ENCODE measurements around the gene CDKN1A. TPM values are rescaled to one million over a fixed set of nuclear protein-coding genes. Genes with fewer than 3 reads are reported as not detected.

The CDKN1A gene
- total RNA-seq, 1 donor from 2014 or later, result 201 TPM

GRCh38 chr6:36679043-36679833 lies 724 bp downstream of the CDKN1A start:
- H3K4me1 Mint-ChIP-seq (ENCODE audit: unreplicated experiment), result peaks cover 57% of the 10 kb centered on the region
- peak overlapping the region; percentile 99 for H3K27ac Mint-ChIP-seq (ENCODE audit: unreplicated experiment)
- peaks cover 16% of the 10 kb centered on the region for H3K36me3 Mint-ChIP-seq (ENCODE audit: unreplicated experiment)
- H3K9me3 Mint-ChIP-seq (ENCODE audit: unreplicated experiment), result no peaks in the 10 kb centered on the region
- H3K4me3 Mint-ChIP-seq (ENCODE audit: unreplicated experiment), result peak overlapping the region; percentile 96
- no peak for DNase-seq (ENCODE audit: extremely low spot score, unreplicated experiment)
- H3K27me3 Mint-ChIP-seq (ENCODE audit: unreplicated experiment), result no peaks in the 10 kb centered on the region
- TF ChIP-seq CTCF (IDR thresholded peaks at IDR 0.05), result no peak

- TF ChIP-seq CTCF (IDR thresholded peaks at IDR 0.05), result no peak
- Mint-ChIP-seq H3K27me3 (ENCODE audit: unreplicated experiment) (no peaks in the 10 kb centered on the region), H3K4me1 (ENCODE audit: unreplicated experiment) (peaks cover 41% of the 10 kb centered on the region), H3K27ac (ENCODE audit: unreplicated experiment) (peak overlapping the region; percentile 64), H3K9me3 (ENCODE audit: unreplicated experiment) (no peaks in the 10 kb centered on the region), H3K4me3 (ENCODE audit: unreplicated experiment) (peak overlapping the region; percentile 62), H3K36me3 (ENCODE audit: unreplicated experiment) (peaks cover 39% of the 10 kb centered on the region)
- DNase-seq (ENCODE audit: extremely low spot score, unreplicated experiment), result no peak
Observed at GRCh38 chr6:36682328-36683144, 4.0 kb downstream of the CDKN1A start.

- H3K9me3 Mint-ChIP-seq (ENCODE audit: unreplicated experiment), result no peaks in the 10 kb centered on the region
- no peak for DNase-seq (ENCODE audit: extremely low spot score, unreplicated experiment)
- peak overlapping the region; percentile 26 for H3K4me3 Mint-ChIP-seq (ENCODE audit: unreplicated experiment)
- TF ChIP-seq CTCF (IDR thresholded peaks at IDR 0.05), result no peak
- peaks cover 35% of the 10 kb centered on the region for H3K4me1 Mint-ChIP-seq (ENCODE audit: unreplicated experiment)
- no peak overlapping the region for H3K27ac Mint-ChIP-seq (ENCODE audit: unreplicated experiment)
- no peaks in the 10 kb centered on the region for H3K27me3 Mint-ChIP-seq (ENCODE audit: unreplicated experiment)
- peaks cover 39% of the 10 kb centered on the region for H3K36me3 Mint-ChIP-seq (ENCODE audit: unreplicated experiment)
Observed at GRCh38 chr6:36683145-36683655, 4.7 kb downstream of the CDKN1A start.

- TF ChIP-seq CTCF (IDR thresholded peaks at IDR 0.05), result no peak
- no peak overlapping the region for H3K4me3 Mint-ChIP-seq (ENCODE audit: unreplicated experiment)
- no peaks in the 10 kb centered on the region for H3K9me3 Mint-ChIP-seq (ENCODE audit: unreplicated experiment)
- DNase-seq (ENCODE audit: extremely low spot score, unreplicated experiment), result no peak
- H3K27me3 Mint-ChIP-seq (ENCODE audit: unreplicated experiment), result no peaks in the 10 kb centered on the region
- H3K27ac Mint-ChIP-seq (ENCODE audit: unreplicated experiment), result no peak overlapping the region
- peaks cover 30% of the 10 kb centered on the region for H3K4me1 Mint-ChIP-seq (ENCODE audit: unreplicated experiment)
- H3K36me3 Mint-ChIP-seq (ENCODE audit: unreplicated experiment), result peaks cover 36% of the 10 kb centered on the region
Observed at GRCh38 chr6:36683656-36684446, 5.3 kb downstream of the CDKN1A start.
